GM13977 (cell line): ENCODE results near the gene KDM1A.
"Not testable (repeated sequence)": the region's sequence is repeated elsewhere in the genome, so short reads cannot be mapped to it uniquely, and the experiment has no call there.

ENCODE experiments used
- DNase-seq: peaks from one replicate; pipeline ENCODE4 v3.0.0; 2012; ENCODE audit warnings: low spot score
- CTCF ChIP-seq: IDR thresholded peaks from 2 replicates; pipeline ENCODE4 v1.5.1; 2012; ENCODE audit warnings: mild to moderate bottlenecking, control low read depth; ENCODE audit not compliant: insufficient read depth; ENCODE audit errors: extremely low read depth, missing control alignments
- in situ Hi-C: fragments of 300-500 bp; cut with MboI; formaldehyde crosslinking; loops from one replicate; pipeline ENCODE4 v1.12.0; 2022; ENCODE audit warnings: low sequenced_read_pairs, low pct_unique_long_range_greater_than_20kb, mixed read lengths, inconsistent platforms; ENCODE audit not compliant: unreplicated experiment

Gene KDM1A

GRCh38 chr1:22976127-22976460 is 43.2 kb upstream of the KDM1A start:
- DNase-seq, result no peak
- no peak for TF ChIP-seq CTCF
- in situ Hi-C loops, result loop anchor here (5.0 kb wide), 1 partner anchor 211 kb away; no protein-coding TSS in a partner anchor

GRCh38 chr1:22976461-22977243 is 42.6 kb upstream of the KDM1A start:
- TF ChIP-seq CTCF, result peak; percentile 94
- in situ Hi-C loops, result loop anchor here (5.0 kb wide), 1 partner anchor 211 kb away; no protein-coding TSS in a partner anchor
- peak; percentile 76 for DNase-seq

GRCh38 chr1:22978299-22978698 is 41.0 kb upstream of the KDM1A start:
- DNase-seq, result no peak

GRCh38 chr1:22980471-22980790 is 38.8 kb upstream of the KDM1A start:
- in situ Hi-C loops, DNase-seq: not testable (repeated sequence)

More at GRCh38 chr1:22978299-22978698, 41.0 kb upstream of the KDM1A start:
- in situ Hi-C loops, result loop anchor here (5.0 kb wide), 1 partner anchor 209 kb away; no protein-coding TSS in a partner anchor
- TF ChIP-seq CTCF, result no peak

GRCh38 chr1:22983944-22984343 is 35.3 kb upstream of the KDM1A start:
- DNase-seq, result no peak
- TF ChIP-seq CTCF, result no peak
- in situ Hi-C loops, result no loop called here

- DNase-seq, in situ Hi-C loops: not testable (repeated sequence)
These were observed 26.9 kb upstream of the KDM1A start for GRCh38 chr1:22992384-22992783.

- DNase-seq, in situ Hi-C loops: not testable (repeated sequence)
These were observed 26.0 kb upstream of the KDM1A start for GRCh38 chr1:22993220-22993795.

- DNase-seq, result no peak
- no peak for TF ChIP-seq CTCF
- in situ Hi-C loops, result no loop called here
These were observed 23.5 kb upstream of the KDM1A start for GRCh38 chr1:22995774-22996173.

- DNase-seq, in situ Hi-C loops: not testable (repeated sequence)
These were observed 21.7 kb upstream of the KDM1A start for GRCh38 chr1:22997528-22997927.

- in situ Hi-C loops, DNase-seq: not testable (repeated sequence)
These were observed 19.1 kb upstream of the KDM1A start for GRCh38 chr1:23000133-23000532.

GRCh38 chr1:23002218-23002617 is 17.1 kb upstream of the KDM1A start:
- in situ Hi-C loops, DNase-seq: not testable (repeated sequence)
